ENCODE measurements around the gene CWC22. TPM values are rescaled to one million over a fixed set of nuclear protein-coding genes. Genes with fewer than 3 reads are reported as not detected.

Gene CWC22
- polyA plus RNA-seq, 1 donor from 2014 or later, result 16.0 TPM

- Histone ChIP-seq H3K27ac (ENCODE audit: low read length) (no peak overlapping the region), H3K9ac (ENCODE audit: low read length) (no peak overlapping the region), H3F3A (ENCODE audit: insufficient read depth, low read length, poor library complexity, severe bottlenecking) (no peaks in the 10 kb centered on the region), H3K4me3 (ENCODE audit: low read length) (no peak overlapping the region), H3K27me3 (ENCODE audit: insufficient read depth, low read depth, low read length) (no peaks in the 10 kb centered on the region), H3K79me2 (replicated peaks; ENCODE audit: insufficient read depth, low read length) (no peaks in the 10 kb centered on the region), H2AFZ (ENCODE audit: low read depth, low read length) (no peak overlapping the region), H4K20me1 (ENCODE audit: insufficient read depth) (no peaks in the 10 kb centered on the region), H3K9me2 (ENCODE audit: insufficient read depth, low read length) (no peaks in the 10 kb centered on the region), H3K9me3 (ENCODE audit: low read length) (peaks cover 4% of the 10 kb centered on the region), H3K36me3 (ENCODE audit: insufficient read depth, low read length) (peaks cover 22% of the 10 kb centered on the region), H3K4me2 (ENCODE audit: low read length) (no peak overlapping the region)
- TF ChIP-seq REST (IDR thresholded peaks at IDR 0.05; ENCODE audit: borderline replicate concordance) (no peak), CTCF (IDR thresholded peaks at IDR 0.05; ENCODE audit: poor library complexity, severe bottlenecking) (no peak), POLR2AphosphoS5 (IDR thresholded peaks at IDR 0.05) (no peak), EZH2 (IDR thresholded peaks at IDR 0.05; ENCODE audit: borderline replicate concordance, insufficient read depth, low read length, poor library complexity, severe bottlenecking) (no peak), TAF1 (IDR thresholded peaks at IDR 0.05; ENCODE audit: low read depth) (no peak), MXI1 (conservative IDR thresholded peaks at IDR 0.05; ENCODE audit: poor library complexity, severe bottlenecking) (no peak), EP300 (conservative IDR thresholded peaks at IDR 0.05; ENCODE audit: poor library complexity, severe bottlenecking) (no peak), RAD21 (conservative IDR thresholded peaks at IDR 0.05) (no peak), SMC3 (conservative IDR thresholded peaks at IDR 0.05; ENCODE audit: poor library complexity) (no peak)
Measured at GRCh38 chr2:179974761-179975160, 32.3 kb downstream of the CWC22 start.

- Histone ChIP-seq H3K27me3 (ENCODE audit: insufficient read depth, low read depth, low read length) (no peaks in the 10 kb centered on the region), H3K36me3 (ENCODE audit: insufficient read depth, low read length) (peaks cover 30% of the 10 kb centered on the region), H3K9me2 (ENCODE audit: insufficient read depth, low read length) (no peaks in the 10 kb centered on the region), H2AFZ (ENCODE audit: low read depth, low read length) (no peak overlapping the region), H4K20me1 (ENCODE audit: insufficient read depth) (no peaks in the 10 kb centered on the region), H3K79me2 (replicated peaks; ENCODE audit: insufficient read depth, low read length) (no peaks in the 10 kb centered on the region), H3K9me3 (ENCODE audit: low read length) (no peaks in the 10 kb centered on the region), H3F3A (ENCODE audit: insufficient read depth, low read length, poor library complexity, severe bottlenecking) (no peaks in the 10 kb centered on the region), H3K9ac (ENCODE audit: low read length) (no peak overlapping the region), H3K27ac (ENCODE audit: low read length) (no peak overlapping the region), H3K4me2 (ENCODE audit: low read length) (no peak overlapping the region), H3K4me3 (ENCODE audit: low read length) (no peak overlapping the region)
- no peak for TF ChIP-seq POLR2AphosphoS5 (IDR thresholded peaks at IDR 0.05)
- no peak for TF ChIP-seq EZH2 (IDR thresholded peaks at IDR 0.05; ENCODE audit: borderline replicate concordance, insufficient read depth, low read length, poor library complexity, severe bottlenecking)
Measured at GRCh38 chr2:179966778-179967394, 40.2 kb downstream of the CWC22 start.

Measured in neural cell (in vitro differentiated cells).